ENCODE results near the gene BCOR.

DNA sequence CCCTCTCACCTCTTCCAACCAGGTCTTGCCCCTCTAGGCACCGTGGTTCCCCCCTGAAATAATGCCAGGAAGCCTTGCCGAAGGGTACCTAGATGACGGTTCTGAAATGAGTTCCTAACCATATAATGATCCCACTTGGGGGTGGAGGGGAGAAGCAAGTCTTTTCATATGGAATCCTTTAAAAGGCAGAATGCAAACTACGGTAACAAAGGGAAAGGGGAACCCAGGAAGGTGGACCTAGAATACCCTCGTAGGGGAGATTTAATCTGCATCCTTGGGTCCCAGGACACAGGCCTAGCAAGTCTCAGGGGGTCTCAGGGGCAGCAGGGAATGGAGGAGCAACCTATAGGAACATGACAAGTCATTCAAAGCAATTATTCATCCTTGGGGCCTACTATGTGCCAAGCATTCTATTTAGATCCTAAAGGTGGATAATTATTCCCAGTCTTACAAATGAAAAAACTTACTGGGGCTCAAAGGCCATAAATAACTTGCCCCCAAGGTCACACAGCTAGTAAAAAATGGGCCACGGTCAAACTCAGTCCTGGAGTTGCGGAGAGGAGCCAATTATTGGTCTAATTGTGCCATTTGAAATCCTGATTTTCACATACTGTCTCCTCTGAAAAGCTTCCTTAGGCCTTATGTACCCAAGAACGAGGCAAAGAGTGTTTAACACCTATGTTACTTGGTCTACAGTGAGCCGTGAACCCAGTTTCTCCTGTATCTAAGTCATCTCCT, 8.8 kb downstream of the BCOR start:
- TF ChIP-seq, protein P1, sequence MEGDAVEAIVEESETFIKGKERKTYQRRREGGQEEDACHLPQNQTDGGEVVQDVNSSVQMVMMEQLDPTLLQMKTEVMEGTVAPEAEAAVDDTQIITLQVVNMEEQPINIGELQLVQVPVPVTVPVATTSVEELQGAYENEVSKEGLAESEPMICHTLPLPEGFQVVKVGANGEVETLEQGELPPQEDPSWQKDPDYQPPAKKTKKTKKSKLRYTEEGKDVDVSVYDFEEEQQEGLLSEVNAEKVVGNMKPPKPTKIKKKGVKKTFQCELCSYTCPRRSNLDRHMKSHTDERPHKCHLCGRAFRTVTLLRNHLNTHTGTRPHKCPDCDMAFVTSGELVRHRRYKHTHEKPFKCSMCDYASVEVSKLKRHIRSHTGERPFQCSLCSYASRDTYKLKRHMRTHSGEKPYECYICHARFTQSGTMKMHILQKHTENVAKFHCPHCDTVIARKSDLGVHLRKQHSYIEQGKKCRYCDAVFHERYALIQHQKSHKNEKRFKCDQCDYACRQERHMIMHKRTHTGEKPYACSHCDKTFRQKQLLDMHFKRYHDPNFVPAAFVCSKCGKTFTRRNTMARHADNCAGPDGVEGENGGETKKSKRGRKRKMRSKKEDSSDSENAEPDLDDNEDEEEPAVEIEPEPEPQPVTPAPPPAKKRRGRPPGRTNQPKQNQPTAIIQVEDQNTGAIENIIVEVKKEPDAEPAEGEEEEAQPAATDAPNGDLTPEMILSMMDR (IDR thresholded peaks at IDR 0.05; ENCODE audit: insufficient read depth, low read length, poor library complexity, severe bottlenecking), result no peak
- TF ChIP-seq EZH2phosphoT487 (conservative IDR thresholded peaks at IDR 0.05; ENCODE audit: low read length), result no peak
